ENCODE results near the gene TRIL. TPM values are rescaled to one million over a fixed set of nuclear protein-coding genes. Genes with fewer than 3 reads are reported as not detected.
A peak's percentile ranks its signal among the peaks of the same experiment; 100 is the strongest.

TRIL gene
- polyA plus RNA-seq, 5 donors: 36.6 to 58.5 (median 47.6) TPM

- DNase-seq: no peak
Observed at GRCh38 chr7:28986028-28986764, 28.1 kb upstream of the TRIL start.

- no peak for DNase-seq
Observed at GRCh38 chr7:28984631-28985030, 26.5 kb upstream of the TRIL start.

- DNase-seq: no peak
Observed at GRCh38 chr7:28984217-28984616, 26.1 kb upstream of the TRIL start.

GRCh38 chr7:28983396-28984190, 25.5 kb upstream of the TRIL start:
- DNase-seq: no peak

- DNase-seq: no peak
Observed at GRCh38 chr7:28981161-28981465, 23.0 kb upstream of the TRIL start.

GRCh38 chr7:28980451-28981160, 22.5 kb upstream of the TRIL start:
- DNase-seq: no peak

GRCh38 chr7:28979776-28980175, 21.6 kb upstream of the TRIL start:
- no peak for DNase-seq

GRCh38 chr7:28977881-28978280, 19.8 kb upstream of the TRIL start:
- no peak for DNase-seq

- no peak for DNase-seq
Observed at GRCh38 chr7:28976022-28976421, 17.9 kb upstream of the TRIL start.

- DNase-seq: no peak
Observed at GRCh38 chr7:28973591-28973990, 15.5 kb upstream of the TRIL start.

GRCh38 chr7:28964056-28964455, 5.9 kb upstream of the TRIL start:
- no peak for DNase-seq

- no peak for DNase-seq
Observed at GRCh38 chr7:28961972-28962371, 3.8 kb upstream of the TRIL start.

GRCh38 chr7:28960071-28960840, 2.1 kb upstream of the TRIL start:
- no peak for DNase-seq

GRCh38 chr7:28958980-28959347, 834 bp upstream of the TRIL start:
- DNase-seq: no peak

GRCh38 chr7:28957751-28958234, 337 bp downstream of the TRIL start:
- peak in 1 of 2 donors; percentile 49 for DNase-seq

- peak; percentile 37 to 55 for DNase-seq
Observed at GRCh38 chr7:28957064-28957750, 923 bp downstream of the TRIL start.

GRCh38 chr7:28956608-28957063, 1.5 kb downstream of the TRIL start:
- DNase-seq: peak; percentile 68 to 79

- DNase-seq: peak; percentile 76 to 83
Observed at GRCh38 chr7:28955718-28956607, 2.2 kb downstream of the TRIL start.

- no peak for DNase-seq
Observed at GRCh38 chr7:28955356-28955717, 2.8 kb downstream of the TRIL start.

- no peak for DNase-seq
Observed at GRCh38 chr7:28954946-28955345, 3.2 kb downstream of the TRIL start.
